Measurements from ENCODE around the gene KCNT1. TPM values are rescaled to one million over a fixed set of nuclear protein-coding genes. Genes with fewer than 3 reads are reported as not detected.

The KCNT1 gene
- total RNA-seq, 1 donor from 2014 or later: not detected

DNA sequence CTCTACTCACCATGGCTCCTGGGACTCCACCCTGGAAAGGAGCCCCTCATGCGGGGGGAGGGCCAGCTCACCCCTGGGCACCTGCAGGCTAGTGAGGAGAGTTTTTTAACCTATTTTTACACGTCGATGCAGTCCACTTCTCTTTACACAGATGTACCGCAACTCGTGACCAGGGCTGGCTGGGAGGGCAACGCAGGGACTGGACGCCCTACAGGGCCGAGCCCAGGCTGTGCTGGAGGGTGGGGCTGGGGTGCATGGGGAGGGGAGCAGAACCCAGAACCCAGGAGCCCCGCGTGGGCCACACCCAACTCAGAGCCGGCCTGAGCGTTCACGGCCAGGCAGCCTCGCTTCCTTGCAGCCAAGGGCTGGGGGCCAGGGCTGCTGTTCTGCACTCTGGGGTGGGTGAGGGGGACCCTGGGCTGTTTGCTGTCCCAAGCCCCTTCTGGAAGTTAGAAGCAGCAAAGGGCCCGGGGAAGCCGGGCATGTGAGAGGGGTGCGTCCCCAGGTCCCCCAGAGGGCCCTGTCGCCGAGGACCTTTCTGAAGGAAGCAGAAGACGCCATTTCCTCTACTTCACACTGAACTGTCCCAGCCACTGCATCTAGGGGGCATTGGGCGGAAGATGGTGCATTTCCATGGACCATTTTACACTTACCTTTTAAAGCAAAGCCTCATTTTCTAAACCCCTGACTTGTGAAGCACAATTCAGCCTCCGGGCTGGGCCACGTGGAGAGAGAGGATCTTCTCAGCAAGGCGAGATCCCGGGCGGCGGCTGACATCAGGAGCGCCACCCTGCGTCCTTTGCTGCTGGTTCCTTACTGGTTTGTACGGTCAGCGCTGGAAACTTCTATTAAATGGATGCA lies 90.5 kb downstream of the KCNT1 start:
- no peak overlapping the region for H3K27ac Mint-ChIP-seq (ENCODE audit: unreplicated experiment)
- TF ChIP-seq, protein P1, sequence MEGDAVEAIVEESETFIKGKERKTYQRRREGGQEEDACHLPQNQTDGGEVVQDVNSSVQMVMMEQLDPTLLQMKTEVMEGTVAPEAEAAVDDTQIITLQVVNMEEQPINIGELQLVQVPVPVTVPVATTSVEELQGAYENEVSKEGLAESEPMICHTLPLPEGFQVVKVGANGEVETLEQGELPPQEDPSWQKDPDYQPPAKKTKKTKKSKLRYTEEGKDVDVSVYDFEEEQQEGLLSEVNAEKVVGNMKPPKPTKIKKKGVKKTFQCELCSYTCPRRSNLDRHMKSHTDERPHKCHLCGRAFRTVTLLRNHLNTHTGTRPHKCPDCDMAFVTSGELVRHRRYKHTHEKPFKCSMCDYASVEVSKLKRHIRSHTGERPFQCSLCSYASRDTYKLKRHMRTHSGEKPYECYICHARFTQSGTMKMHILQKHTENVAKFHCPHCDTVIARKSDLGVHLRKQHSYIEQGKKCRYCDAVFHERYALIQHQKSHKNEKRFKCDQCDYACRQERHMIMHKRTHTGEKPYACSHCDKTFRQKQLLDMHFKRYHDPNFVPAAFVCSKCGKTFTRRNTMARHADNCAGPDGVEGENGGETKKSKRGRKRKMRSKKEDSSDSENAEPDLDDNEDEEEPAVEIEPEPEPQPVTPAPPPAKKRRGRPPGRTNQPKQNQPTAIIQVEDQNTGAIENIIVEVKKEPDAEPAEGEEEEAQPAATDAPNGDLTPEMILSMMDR (IDR thresholded peaks at IDR 0.05; ENCODE audit: unreplicated experiment): no peak
- DNase-seq (ENCODE audit: low spot score): no peak
- H3K4me3 Mint-ChIP-seq (ENCODE audit: unreplicated experiment): no peak overlapping the region
- H3K27me3 Mint-ChIP-seq (ENCODE audit: unreplicated experiment): peaks cover 7% of the 10 kb centered on the region
- H3K9me3 Mint-ChIP-seq (ENCODE audit: unreplicated experiment): no peaks in the 10 kb centered on the region
- no peaks in the 10 kb centered on the region for H3K36me3 Mint-ChIP-seq (ENCODE audit: low read depth, unreplicated experiment)
- peaks cover 3% of the 10 kb centered on the region for H3K4me1 Mint-ChIP-seq (ENCODE audit: unreplicated experiment)

DNA sequence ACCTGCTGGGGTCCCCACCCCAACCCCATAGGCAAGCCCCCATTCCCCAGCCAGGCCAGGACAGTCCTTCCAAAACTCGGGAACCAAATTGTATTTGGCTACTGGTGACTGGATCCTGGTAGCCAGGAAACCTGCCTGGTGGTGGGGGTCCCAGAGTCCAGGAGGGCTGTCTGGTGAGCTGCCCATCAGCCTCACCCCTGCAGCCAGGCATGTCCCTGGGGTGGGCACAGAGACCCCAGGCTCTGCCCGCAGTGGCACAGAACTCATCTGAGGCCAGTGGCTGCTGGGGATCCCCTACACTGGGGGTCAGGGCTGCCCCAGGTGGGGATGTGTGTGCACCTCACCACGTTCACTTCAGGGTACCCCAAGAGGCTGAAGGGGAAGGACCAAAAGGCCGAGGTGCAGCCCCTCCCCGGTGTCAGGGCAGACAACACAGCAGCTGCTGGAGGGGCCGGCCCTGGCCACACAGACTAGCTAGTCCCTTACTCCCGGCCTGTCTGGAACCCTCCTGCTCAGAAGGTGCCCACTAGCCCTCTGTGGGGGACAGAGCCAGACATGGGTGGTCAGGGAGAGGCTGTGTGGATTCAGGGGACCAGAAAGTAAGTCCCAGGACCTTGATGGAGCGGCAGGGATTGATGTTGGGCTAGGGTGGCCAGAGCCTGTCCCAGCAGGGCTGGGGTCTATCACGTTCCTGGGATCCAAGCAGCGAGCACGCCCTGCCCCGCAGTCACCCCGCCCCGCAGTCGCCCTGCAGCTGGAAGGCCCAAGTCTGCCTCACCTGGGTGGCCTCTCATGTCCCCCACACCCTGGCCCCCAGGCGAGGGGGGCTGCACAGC lies 91.5 kb downstream of the KCNT1 start:
- no peak for DNase-seq (ENCODE audit: low spot score)
- Mint-ChIP-seq H3K27ac (ENCODE audit: unreplicated experiment) (no peak overlapping the region), H3K36me3 (ENCODE audit: low read depth, unreplicated experiment) (no peaks in the 10 kb centered on the region), H3K9me3 (ENCODE audit: unreplicated experiment) (no peaks in the 10 kb centered on the region), H3K27me3 (ENCODE audit: unreplicated experiment) (peaks cover 10% of the 10 kb centered on the region), H3K4me1 (ENCODE audit: unreplicated experiment) (peaks cover 8% of the 10 kb centered on the region), H3K4me3 (ENCODE audit: unreplicated experiment) (no peak overlapping the region)
- TF ChIP-seq, protein P1 (IDR thresholded peaks at IDR 0.05; ENCODE audit: unreplicated experiment): no peak

DNA sequence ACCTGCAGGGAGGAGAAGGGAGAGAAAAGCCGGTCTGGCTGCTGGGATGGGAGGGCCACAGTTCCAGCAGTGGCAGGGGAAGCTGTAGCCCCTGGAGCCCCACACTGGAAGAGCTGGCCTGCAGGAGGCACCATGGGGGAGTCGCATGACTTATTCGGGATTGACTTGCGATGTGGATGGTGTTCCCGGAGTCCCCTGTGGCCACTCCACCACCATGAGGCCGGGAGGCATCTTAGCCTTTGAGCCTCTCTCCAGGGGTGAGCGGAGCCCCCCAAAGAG lies 92.0 kb downstream of the KCNT1 start:
- Mint-ChIP-seq H3K4me3 (ENCODE audit: unreplicated experiment) (no peak overlapping the region), H3K27ac (ENCODE audit: unreplicated experiment) (no peak overlapping the region), H3K36me3 (ENCODE audit: low read depth, unreplicated experiment) (no peaks in the 10 kb centered on the region), H3K9me3 (ENCODE audit: unreplicated experiment) (no peaks in the 10 kb centered on the region), H3K4me1 (ENCODE audit: unreplicated experiment) (peaks cover 8% of the 10 kb centered on the region), H3K27me3 (ENCODE audit: unreplicated experiment) (peaks cover 10% of the 10 kb centered on the region)
- TF ChIP-seq, protein P1 (IDR thresholded peaks at IDR 0.05; ENCODE audit: unreplicated experiment): no peak
- DNase-seq (ENCODE audit: low spot score): no peak

DNA sequence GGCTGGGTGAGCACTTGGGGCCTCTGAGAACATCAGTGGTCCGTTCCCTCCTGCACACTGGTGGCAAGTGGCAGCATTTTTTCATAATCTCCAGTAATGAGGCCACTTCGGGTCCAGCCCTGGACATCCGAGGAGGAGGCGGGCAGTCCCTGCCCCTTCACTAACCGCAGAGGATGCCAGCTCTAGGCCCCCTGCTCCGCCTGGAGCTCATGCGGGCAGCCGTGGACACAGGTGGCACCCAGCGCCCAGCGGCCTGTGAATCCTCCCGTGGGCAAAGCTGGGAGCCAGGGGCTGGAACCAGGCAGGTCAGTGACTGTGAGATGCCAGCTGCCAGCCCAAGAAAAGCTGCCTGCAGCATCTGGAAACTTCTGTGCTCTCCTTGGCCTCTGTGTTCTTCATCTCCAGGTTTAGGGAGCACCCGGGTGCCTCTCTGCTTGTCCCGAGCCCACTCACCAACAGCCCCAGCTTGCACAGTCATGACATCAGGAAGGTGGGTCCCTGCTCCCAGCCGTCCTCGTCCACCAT lies 92.4 kb downstream of the KCNT1 start:
- Mint-ChIP-seq H3K9me3 (ENCODE audit: unreplicated experiment) (no peaks in the 10 kb centered on the region), H3K27ac (ENCODE audit: unreplicated experiment) (no peak overlapping the region), H3K4me1 (ENCODE audit: unreplicated experiment) (peaks cover 8% of the 10 kb centered on the region), H3K4me3 (ENCODE audit: unreplicated experiment) (no peak overlapping the region), H3K27me3 (ENCODE audit: unreplicated experiment) (peaks cover 10% of the 10 kb centered on the region), H3K36me3 (ENCODE audit: low read depth, unreplicated experiment) (no peaks in the 10 kb centered on the region)
- DNase-seq (ENCODE audit: low spot score): no peak
- TF ChIP-seq, protein P1 (IDR thresholded peaks at IDR 0.05; ENCODE audit: unreplicated experiment): no peak
